ENCODE measurements around the gene ZNF189.

DNA sequence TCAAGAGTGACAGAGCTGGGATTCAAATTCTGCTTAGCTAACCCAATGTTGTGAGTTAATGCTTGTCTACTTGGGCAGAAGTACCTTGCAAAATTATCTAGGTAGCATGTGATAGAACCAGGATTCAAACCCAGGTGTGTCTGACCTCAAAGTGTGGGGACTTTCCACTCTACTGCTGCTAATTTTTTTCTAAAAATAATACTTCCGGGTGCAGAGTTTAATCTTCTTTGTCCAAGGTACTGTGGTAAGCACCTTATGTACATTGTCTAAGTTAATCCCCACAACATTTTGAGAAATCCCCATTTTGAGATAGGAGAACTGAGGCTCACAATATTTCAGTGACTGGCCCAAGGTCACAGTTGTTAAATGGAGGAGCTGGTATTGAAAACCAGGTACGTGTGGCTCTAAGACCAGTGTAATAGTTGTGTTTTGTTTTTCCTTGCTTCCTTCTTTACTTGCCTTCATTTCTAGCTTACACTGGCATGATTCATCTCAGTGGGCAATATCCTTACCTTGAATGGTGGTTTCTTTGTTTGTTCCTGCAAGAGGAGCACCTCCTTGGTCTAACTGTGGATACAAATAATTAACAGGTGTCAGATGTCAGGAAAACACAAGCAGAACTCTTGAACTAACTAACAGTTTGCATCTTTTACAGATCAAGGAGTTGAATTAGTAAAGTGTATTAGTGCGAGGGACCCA, 29.5 kb downstream of the ZNF189 start:
- TF ChIP-seq, protein P1, sequence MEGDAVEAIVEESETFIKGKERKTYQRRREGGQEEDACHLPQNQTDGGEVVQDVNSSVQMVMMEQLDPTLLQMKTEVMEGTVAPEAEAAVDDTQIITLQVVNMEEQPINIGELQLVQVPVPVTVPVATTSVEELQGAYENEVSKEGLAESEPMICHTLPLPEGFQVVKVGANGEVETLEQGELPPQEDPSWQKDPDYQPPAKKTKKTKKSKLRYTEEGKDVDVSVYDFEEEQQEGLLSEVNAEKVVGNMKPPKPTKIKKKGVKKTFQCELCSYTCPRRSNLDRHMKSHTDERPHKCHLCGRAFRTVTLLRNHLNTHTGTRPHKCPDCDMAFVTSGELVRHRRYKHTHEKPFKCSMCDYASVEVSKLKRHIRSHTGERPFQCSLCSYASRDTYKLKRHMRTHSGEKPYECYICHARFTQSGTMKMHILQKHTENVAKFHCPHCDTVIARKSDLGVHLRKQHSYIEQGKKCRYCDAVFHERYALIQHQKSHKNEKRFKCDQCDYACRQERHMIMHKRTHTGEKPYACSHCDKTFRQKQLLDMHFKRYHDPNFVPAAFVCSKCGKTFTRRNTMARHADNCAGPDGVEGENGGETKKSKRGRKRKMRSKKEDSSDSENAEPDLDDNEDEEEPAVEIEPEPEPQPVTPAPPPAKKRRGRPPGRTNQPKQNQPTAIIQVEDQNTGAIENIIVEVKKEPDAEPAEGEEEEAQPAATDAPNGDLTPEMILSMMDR (IDR thresholded peaks at IDR 0.05; ENCODE audit: extremely low read depth in 1 of 2, insufficient read depth in 1 of 2, low read depth in 1 of 2, low read length in 2 of 2): no peak
- TF ChIP-seq POLR2A (IDR thresholded peaks at IDR 0.05; ENCODE audit: low read depth, low read length) (no peak), MYC (IDR thresholded peaks at IDR 0.05; ENCODE audit: low read depth, low read length) (no peak)

All from endothelial cell of umbilical vein (primary cell).